Ectodermal cell (in vitro differentiated cells): ENCODE measurements around the gene LBX2.
"Not testable (repeated sequence)": the region's sequence is repeated elsewhere in the genome, so short reads cannot be mapped to it uniquely, and the experiment has no call there.

Source experiments
- H3K27ac ChIP-seq: 2 replicates; pipeline ENCODE4 v1.7.0; 2013; ENCODE audit warnings: mild to moderate bottlenecking, low read depth, low read length; ENCODE audit not compliant: insufficient read depth, poor library complexity, severe bottlenecking
- H3K27me3 ChIP-seq: 2 replicates; pipeline ENCODE4 v1.7.0; 2013; ENCODE audit warnings: mild to moderate bottlenecking, low read length; ENCODE audit not compliant: insufficient read depth, control insufficient read depth, poor library complexity, severe bottlenecking
- H3K36me3 ChIP-seq: one replicate; pipeline ENCODE4 v1.7.0; 2013; ENCODE audit warnings: low read length; ENCODE audit not compliant: control insufficient read depth, insufficient read depth
- H3K4me1 ChIP-seq: one replicate; pipeline ENCODE4 v1.7.0; 2013; ENCODE audit warnings: low read length; ENCODE audit not compliant: control insufficient read depth, insufficient read depth
- H3K4me3 ChIP-seq: 2 replicates; pipeline ENCODE4 v1.7.0; 2013; ENCODE audit warnings: low read depth, low read length, control low read depth; ENCODE audit not compliant: insufficient read depth
- H3K9me3 ChIP-seq: 2 replicates; pipeline ENCODE4 v1.7.0; 2013; ENCODE audit warnings: mild to moderate bottlenecking, low read length, moderate library complexity; ENCODE audit not compliant: control insufficient read depth
- WGBS, 2 experiments: methylation state at CpG; one replicate each; pipeline ENCODE4 v1.1.7; 2013; ENCODE audit warnings: missing lambda C conversion rate in 2 of 2; 5-methylcytosine and 5-hydroxymethylcytosine counted together

LBX2 gene

GRCh38 chr2:74462054-74462785 lies 37.2 kb downstream of the LBX2 start:
- 96% methylated on average over 20 of the region's 20 CpGs for WGBS, 2 experiments
- Histone ChIP-seq H3K27me3 (no peaks in the 10 kb centered on the region), H3K36me3 (peaks cover 8% of the 10 kb centered on the region), H3K27ac (no peak overlapping the region), H3K4me3 (no peak overlapping the region), H3K9me3 (no peaks in the 10 kb centered on the region), H3K4me1 (peaks cover 5% of the 10 kb centered on the region)

GRCh38 chr2:74461187-74462053 lies 38.0 kb downstream of the LBX2 start:
- H3K27ac ChIP-seq, result no peak overlapping the region
- H3K4me1 ChIP-seq, result peaks cover 12% of the 10 kb centered on the region
- WGBS, 2 experiments, result 95 to 96% methylated on average over 27 of the region's 27 CpGs
- H3K36me3 ChIP-seq, result peaks cover 8% of the 10 kb centered on the region
- no peaks in the 10 kb centered on the region for H3K27me3 ChIP-seq
- H3K9me3 ChIP-seq, result no peaks in the 10 kb centered on the region
- no peak overlapping the region for H3K4me3 ChIP-seq

DNA sequence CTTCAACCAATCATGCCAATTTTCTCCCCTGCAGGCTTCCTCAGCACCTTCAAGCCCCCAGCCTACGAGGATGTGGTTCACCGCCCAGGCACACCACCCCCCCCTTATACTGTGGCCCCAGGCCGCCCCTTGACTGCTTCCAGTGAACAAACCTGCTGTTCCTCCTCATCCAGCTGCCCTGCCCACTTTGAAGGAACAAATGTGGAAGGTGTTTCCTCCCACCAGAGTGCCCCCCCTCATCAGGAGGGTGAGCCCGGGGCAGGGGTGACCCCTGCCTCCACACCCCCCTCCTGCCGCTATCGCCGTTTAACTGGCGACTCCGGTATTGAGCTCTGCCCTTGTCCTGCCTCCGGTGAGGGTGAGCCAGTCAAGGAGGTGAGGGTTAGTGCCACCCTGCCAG lies 39.2 kb downstream of the LBX2 start:
- not testable (repeated sequence) for H3K9me3 ChIP-seq, H3K36me3 ChIP-seq, H3K27me3 ChIP-seq, H3K27ac ChIP-seq, H3K4me3 ChIP-seq
- H3K4me1 ChIP-seq, result peaks cover 17% of the 10 kb centered on the region
- 94 to 96% methylated on average over 10 of the region's 10 CpGs for WGBS, 2 experiments

DNA sequence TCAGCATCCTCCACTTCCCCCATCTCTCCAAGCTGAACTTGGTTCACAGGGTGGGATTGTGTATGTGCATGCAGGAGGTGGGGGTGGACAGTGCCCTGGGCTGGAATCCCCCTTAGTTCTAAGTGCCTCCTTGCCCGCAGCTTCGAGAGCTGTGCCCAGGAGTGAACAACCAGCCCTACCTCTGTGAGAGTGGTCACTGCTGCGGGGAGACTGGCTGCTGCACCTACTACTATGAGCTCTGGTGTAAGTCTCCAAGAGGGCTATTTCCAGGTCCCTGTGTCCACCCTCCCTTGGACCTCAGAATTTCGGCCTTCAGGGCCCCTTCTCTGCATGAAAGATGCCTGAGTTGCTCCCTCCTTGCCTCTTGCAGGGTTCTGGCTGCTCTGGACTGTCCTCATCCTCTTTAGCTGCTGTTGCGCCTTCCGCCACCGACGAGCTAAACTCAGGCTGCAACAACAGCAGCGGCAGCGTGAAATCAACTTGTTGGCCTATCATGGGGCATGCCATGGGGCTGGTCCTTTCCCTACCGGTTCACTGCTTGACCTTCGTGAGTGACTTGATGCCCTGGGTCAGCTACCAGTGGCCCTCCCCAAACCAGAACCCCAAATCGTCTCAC lies 39.8 kb downstream of the LBX2 start:
- not testable (repeated sequence) for H3K9me3 ChIP-seq, H3K36me3 ChIP-seq, H3K27ac ChIP-seq, H3K27me3 ChIP-seq
- peak overlapping the region; percentile 96 for H3K4me3 ChIP-seq
- peaks cover 17% of the 10 kb centered on the region for H3K4me1 ChIP-seq
- 88 to 91% methylated on average over 13 of the region's 13 CpGs for WGBS, 2 experiments

DNA sequence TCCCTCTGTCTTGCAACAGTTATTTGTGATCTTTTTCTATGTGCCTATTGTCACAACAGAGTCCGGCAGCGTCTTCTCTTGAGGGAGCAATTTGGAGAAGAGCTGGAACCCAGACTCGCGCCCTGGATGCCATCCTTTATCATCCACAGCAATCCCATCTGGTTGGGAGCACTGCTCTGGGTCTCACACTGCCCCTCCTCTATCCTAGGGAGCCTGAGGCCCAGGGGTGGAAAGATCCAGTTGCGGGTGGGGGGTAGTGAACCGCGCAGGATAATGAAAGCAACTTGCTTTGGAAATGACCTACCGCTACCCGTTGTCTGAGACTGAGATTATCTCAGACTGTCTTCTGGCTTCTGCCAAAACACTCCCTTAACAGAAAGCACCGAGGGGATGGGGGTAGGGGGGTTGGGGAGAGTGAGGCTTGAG lies 40.5 kb downstream of the LBX2 start:
- 3 to 14% methylated on average over 9 to 10 of the region's 10 CpGs for WGBS, 2 experiments
- H3K4me3 ChIP-seq, result peak overlapping the region; percentile 96
- H3K27ac ChIP-seq, result no peak overlapping the region
- peaks cover 8% of the 10 kb centered on the region for H3K36me3 ChIP-seq
- H3K4me1 ChIP-seq, result peaks cover 12% of the 10 kb centered on the region
- no peaks in the 10 kb centered on the region for H3K9me3 ChIP-seq
- no peaks in the 10 kb centered on the region for H3K27me3 ChIP-seq

DNA sequence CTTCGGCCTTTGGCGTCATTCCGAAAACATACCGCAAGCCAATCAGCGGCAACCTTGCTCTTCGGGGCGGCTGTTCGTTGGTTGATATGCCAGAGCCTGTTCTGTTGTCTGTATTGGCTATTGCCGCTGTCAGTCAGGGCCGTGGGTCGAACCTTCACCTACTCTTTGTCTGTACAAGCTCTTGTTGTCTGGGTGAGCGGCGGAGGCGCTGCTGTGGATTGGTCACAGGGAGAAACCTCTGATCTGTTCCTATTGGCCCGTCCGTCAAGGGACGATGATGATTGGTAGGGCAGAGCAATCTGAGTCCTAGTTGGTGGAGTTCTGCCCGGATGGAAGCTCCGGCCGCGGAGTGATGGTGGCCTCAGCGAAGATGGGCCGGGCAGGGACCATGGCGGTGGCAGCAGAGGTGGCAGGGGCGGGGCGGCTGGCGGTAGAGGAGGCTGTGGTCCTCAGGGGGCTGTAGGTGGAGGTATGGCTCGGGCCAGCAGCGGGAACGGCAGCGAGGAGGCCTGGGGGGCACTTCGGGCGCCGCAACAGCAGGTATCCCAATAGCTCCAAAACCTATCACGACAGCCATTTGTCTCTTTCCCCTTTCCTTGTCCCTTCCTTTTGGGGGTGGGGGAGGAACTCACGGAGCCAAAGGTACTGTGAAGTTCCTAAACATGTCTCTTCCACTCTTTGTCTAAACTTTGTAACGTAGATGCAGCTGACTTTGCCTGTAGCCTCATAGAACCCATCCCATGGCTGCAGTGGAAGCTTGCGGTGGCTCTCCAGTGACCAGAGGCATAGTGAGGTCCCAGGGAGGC lies 41.1 kb downstream of the LBX2 start, which contains the start of gene WBP1:
TSS of gene WBP1 (plus strand) at position 307 of the 806 bp plus-strand sequence. CDS start at position 472, 165 bp downstream.
- Histone ChIP-seq H3K36me3 (peaks cover 8% of the 10 kb centered on the region), H3K27me3 (no peaks in the 10 kb centered on the region), H3K9me3 (no peaks in the 10 kb centered on the region), H3K4me3 (peak within 1 kb of the TSS; percentile 96), H3K27ac (peak within 1 kb of the TSS; percentile 94), H3K4me1 (peaks cover 12% of the 10 kb centered on the region)
- 0% methylated on average over 38 of the region's 38 CpGs for WGBS, 2 experiments

- peaks cover 8% of the 10 kb centered on the region for H3K36me3 ChIP-seq
- H3K27ac ChIP-seq, result peak overlapping the region; percentile 94
- H3K27me3 ChIP-seq, result no peaks in the 10 kb centered on the region
- no peaks in the 10 kb centered on the region for H3K9me3 ChIP-seq
- 0% methylated on average over 45 to 46 of the region's 46 CpGs for WGBS, 2 experiments
- peak overlapping the region; percentile 75 for H3K4me3 ChIP-seq
- peaks cover 12% of the 10 kb centered on the region for H3K4me1 ChIP-seq
These were observed 41.8 kb downstream of the LBX2 start for GRCh38 chr2:74457549-74458131.

DNA sequence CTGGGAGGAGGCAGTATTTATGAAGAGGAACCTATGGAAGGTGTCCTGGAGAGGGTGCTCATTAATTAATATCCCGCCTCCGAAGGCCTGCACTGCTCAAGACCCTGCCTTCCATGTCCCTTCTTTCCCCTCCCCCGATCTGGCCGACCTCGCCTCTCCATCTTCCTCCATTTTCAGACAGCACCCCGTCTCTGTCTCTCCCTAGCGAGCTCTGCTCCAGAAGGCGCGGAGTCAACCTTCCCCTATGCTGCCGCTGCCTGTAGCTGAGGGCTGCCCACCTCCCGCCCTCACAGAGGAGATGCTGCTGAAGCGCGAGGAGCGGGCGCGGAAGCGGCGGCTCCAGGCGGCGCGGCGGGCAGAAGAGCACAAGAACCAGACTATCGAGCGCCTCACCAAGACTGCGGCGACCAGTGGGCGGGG lies 42.3 kb downstream of the LBX2 start:
- Histone ChIP-seq H3K36me3 (peaks cover 4% of the 10 kb centered on the region), H3K9me3 (no peaks in the 10 kb centered on the region), H3K4me1 (peaks cover 12% of the 10 kb centered on the region), H3K27me3 (no peaks in the 10 kb centered on the region), H3K27ac (peak overlapping the region; percentile 94), H3K4me3 (peak overlapping the region; percentile 75)
- 1 to 2% methylated on average over 27 of the region's 27 CpGs for WGBS, 2 experiments

DNA sequence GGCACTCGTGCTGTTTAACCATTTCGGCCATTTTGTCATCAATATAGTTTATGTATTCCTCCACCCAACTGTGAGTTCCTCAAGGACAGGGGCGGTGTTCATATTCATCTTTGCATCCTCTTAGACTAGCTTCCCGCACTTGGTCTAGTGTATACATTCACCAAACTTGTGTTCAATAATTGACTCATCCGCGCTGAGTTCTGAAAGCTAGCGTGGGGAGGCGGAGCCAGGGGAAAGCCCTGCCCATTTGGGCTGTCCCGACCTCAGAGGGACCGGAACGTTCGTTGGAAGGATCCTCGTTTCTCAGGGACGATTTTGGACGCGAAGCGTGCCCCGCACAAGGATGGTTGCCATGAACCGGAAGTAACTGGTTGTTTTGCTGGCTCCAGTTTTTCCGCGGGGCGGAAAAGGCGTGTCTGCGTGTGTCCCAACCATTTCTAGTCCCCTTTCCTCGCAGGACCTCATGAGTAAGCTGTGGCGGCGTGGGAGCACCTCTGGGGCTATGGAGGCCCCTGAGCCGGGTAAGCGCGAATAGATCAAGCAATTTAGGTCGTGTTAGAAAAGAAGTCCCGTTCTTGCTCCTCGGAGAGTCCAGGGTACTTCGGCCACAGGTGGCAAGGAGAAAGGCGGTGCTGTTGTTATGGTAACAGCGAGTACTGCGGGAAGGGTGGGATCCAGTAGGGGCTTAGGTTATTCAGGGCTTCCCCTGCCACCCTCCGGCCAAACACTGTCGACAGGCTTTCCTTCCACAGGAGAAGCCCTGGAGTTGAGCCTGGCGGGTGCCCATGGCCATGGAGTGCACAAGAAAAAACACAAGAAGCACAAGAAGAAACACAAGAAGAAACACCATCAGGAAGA lies 44.5 kb downstream of the LBX2 start, which contains the start of gene INO80B:
TSS of gene INO80B (plus strand) at position 434 of the 858 bp plus-strand sequence. CDS start at position 464, 30 bp downstream.
- Histone ChIP-seq H3K36me3 (no peaks in the 10 kb centered on the region), H3K4me1 (peaks cover 12% of the 10 kb centered on the region), H3K4me3 (peak within 1 kb of the TSS; percentile 78), H3K27me3 (no peaks in the 10 kb centered on the region), H3K9me3 (no peaks in the 10 kb centered on the region), H3K27ac (no peak within 1 kb of the TSS)
- WGBS, 2 experiments, result 5% methylated on average over 40 of the region's 40 CpGs
